H9 (cell line): Measurements from ENCODE around the gene TEX52. TPM values are rescaled to one million over a fixed set of nuclear protein-coding genes. Genes with fewer than 3 reads are reported as not detected.

ENCODE experiments used
- DNase-seq: peaks from one replicate; pipeline ENCODE4 v3.0.0-alpha.2; 2017
- H2AFZ ChIP-seq: one replicate; pipeline ENCODE4 v1.6.1; 2013; ENCODE audit warnings: mild to moderate bottlenecking, low read length, control low read depth, moderate library complexity
- H2AK5ac ChIP-seq: 2 replicates; pipeline ENCODE4 v1.6.1; 2013; ENCODE audit warnings: low read length, control low read depth, mixed read lengths; ENCODE audit not compliant: insufficient read length
- H2BK120ac ChIP-seq: one replicate; pipeline ENCODE4 v1.6.1; 2013; ENCODE audit warnings: low read depth, mild to moderate bottlenecking, low read length, control low read depth, inconsistent platforms; ENCODE audit not compliant: poor library complexity, severe bottlenecking
- H2BK12ac ChIP-seq: 2 replicates; pipeline ENCODE4 v1.6.1; 2013; ENCODE audit warnings: low read length, control low read depth, mixed read lengths, low read depth; ENCODE audit not compliant: insufficient read length
- H2BK15ac ChIP-seq: 2 replicates; pipeline ENCODE4 v1.6.1; 2013; ENCODE audit warnings: low read depth, low read length, control low read depth
- H2BK20ac ChIP-seq: one replicate; pipeline ENCODE4 v1.6.1; 2013; ENCODE audit warnings: low read depth, mild to moderate bottlenecking, low read length, control low read depth, inconsistent platforms; ENCODE audit not compliant: poor library complexity, severe bottlenecking
- H2BK5ac ChIP-seq: 2 replicates; pipeline ENCODE4 v1.6.1; 2013; ENCODE audit warnings: low read length, control low read depth, mixed read lengths; ENCODE audit not compliant: insufficient read length
- H3K14ac ChIP-seq: 2 replicates; pipeline ENCODE4 v1.6.1; 2013; ENCODE audit warnings: low read length, control low read depth; ENCODE audit not compliant: insufficient read depth
- H3K18ac ChIP-seq: 2 replicates; pipeline ENCODE4 v1.6.1; 2013; ENCODE audit warnings: low read depth, mild to moderate bottlenecking, mixed read lengths, low read length, control low read depth; ENCODE audit not compliant: insufficient read length
- H3K23ac ChIP-seq: 2 replicates; pipeline ENCODE4 v1.6.1; 2013; ENCODE audit warnings: low read length, control low read depth, mixed read lengths, low read depth; ENCODE audit not compliant: insufficient read length
- H3K23me2 ChIP-seq: 2 replicates; pipeline ENCODE4 v1.6.1; 2013; ENCODE audit warnings: low read depth, mild to moderate bottlenecking, mixed read lengths, low read length, control low read depth; ENCODE audit not compliant: insufficient read length, poor library complexity, severe bottlenecking
- H3K27ac ChIP-seq: 2 replicates; pipeline ENCODE4 v1.5.1; 2013; ENCODE audit warnings: low read length, control low read depth, mixed read lengths, low read depth; ENCODE audit not compliant: insufficient read length
- H3K27me3 ChIP-seq: 2 replicates; pipeline ENCODE4 v1.6.1; 2013; ENCODE audit warnings: low read length, control low read depth, inconsistent platforms; ENCODE audit not compliant: insufficient read depth
- H3K4ac ChIP-seq: 2 replicates; pipeline ENCODE4 v1.6.1; 2013; ENCODE audit warnings: low read depth, mild to moderate bottlenecking, control low read depth, inconsistent platforms, low read length, moderate library complexity
- H3K4me1 ChIP-seq: 2 replicates; pipeline ENCODE4 v1.6.1; 2013; ENCODE audit warnings: low read length, control low read depth, inconsistent platforms; ENCODE audit not compliant: insufficient read depth
- H3K4me2 ChIP-seq: 2 replicates; pipeline ENCODE4 v1.6.1; 2013; ENCODE audit warnings: low read length, control low read depth, mixed read lengths; ENCODE audit not compliant: insufficient read length, insufficient read depth
- H3K56ac ChIP-seq: 2 replicates; pipeline ENCODE4 v1.6.1; 2013; ENCODE audit warnings: low read depth, mild to moderate bottlenecking, mixed read lengths, low read length, control low read depth; ENCODE audit not compliant: insufficient read length
- H3K79me1 ChIP-seq: 2 replicates; pipeline ENCODE4 v1.6.1; 2013; ENCODE audit warnings: low read depth, mild to moderate bottlenecking, moderate library complexity, low read length, control low read depth, inconsistent platforms; ENCODE audit not compliant: insufficient read depth, poor library complexity, severe bottlenecking
- H3K79me2 ChIP-seq: 2 replicates; pipeline ENCODE4 v1.6.1; 2013; ENCODE audit warnings: low read length, control low read depth, inconsistent platforms; ENCODE audit not compliant: insufficient read depth
- H3K9ac ChIP-seq: 2 replicates; pipeline ENCODE4 v1.6.1; 2013; ENCODE audit warnings: low read length, control low read depth, mixed read lengths; ENCODE audit not compliant: insufficient read length; ENCODE audit errors: extremely low read depth
- H3K9me3 ChIP-seq: one replicate; pipeline ENCODE4 v1.6.1; 2013; ENCODE audit warnings: low read depth, low read length, inconsistent platforms; ENCODE audit not compliant: control insufficient read depth
- H3T11ph ChIP-seq: one replicate; pipeline ENCODE4 v1.6.1; 2013; ENCODE audit warnings: mild to moderate bottlenecking, low read length, control low read depth, inconsistent platforms
- H4K20me1 ChIP-seq: one replicate; pipeline ENCODE4 v1.6.1; 2013; ENCODE audit not compliant: control insufficient read depth, insufficient read length, insufficient read depth
- H4K5ac ChIP-seq: 2 replicates; pipeline ENCODE4 v1.6.1; 2013; ENCODE audit warnings: low read depth, mild to moderate bottlenecking, mixed read lengths, low read length, control low read depth; ENCODE audit not compliant: insufficient read length
- H4K8ac ChIP-seq: replicated peaks from 2 replicates; pipeline ENCODE4 v1.6.1; 2013; ENCODE audit warnings: low read length, control low read depth, mixed read lengths, low read depth; ENCODE audit not compliant: insufficient read length
- H4K91ac ChIP-seq: 2 replicates; pipeline ENCODE4 v1.6.1; 2013; ENCODE audit warnings: low read depth, mild to moderate bottlenecking, moderate library complexity, mixed read lengths, low read length, control low read depth; ENCODE audit not compliant: insufficient read length
- H3K27ac Mint-ChIP-seq, 3 experiments: 2 replicates in 2 of 3; 3 replicates in 1 of 3; pipeline ENCODE4 v1.8.0; 2020 to 2021; ENCODE audit warnings: mixed read lengths in 3 of 3, mild to moderate bottlenecking in 1 of 3, moderate library complexity in 1 of 3
- H3K27me3 Mint-ChIP-seq: 2 replicates; pipeline ENCODE4 v1.8.0; 2021; ENCODE audit warnings: low read depth, mild to moderate bottlenecking, moderate library complexity, mixed read lengths
- H3K36me3 Mint-ChIP-seq, 3 experiments: 2 replicates in 2 of 3; 3 replicates in 1 of 3; pipeline ENCODE4 v1.8.0; 2020 to 2021; ENCODE audit warnings: low read depth in 3 of 3, mixed read lengths in 3 of 3; ENCODE audit not compliant: insufficient read depth in 1 of 3
- H3K4me1 Mint-ChIP-seq, 2 experiments: 2 replicates each; pipeline ENCODE4 v1.8.0; 2020; ENCODE audit warnings: mixed read lengths in 2 of 2
- H3K4me3 Mint-ChIP-seq, 2 experiments: 2 replicates in 1 of 2; 3 replicates in 1 of 2; pipeline ENCODE4 v1.8.0; 2020 to 2021; ENCODE audit warnings: mild to moderate bottlenecking in 2 of 2, mixed read lengths in 2 of 2, moderate library complexity in 1 of 2
- H3K9me3 Mint-ChIP-seq, 2 experiments: 2 replicates in 1 of 2; 3 replicates in 1 of 2; pipeline ENCODE4 v1.8.0; 2020; ENCODE audit warnings: mild to moderate bottlenecking in 2 of 2, mixed read lengths in 2 of 2, moderate library complexity in 1 of 2
- CTCF ChIP-seq: fragments of 200-600 bp; sonication (generic); conservative IDR thresholded peaks from 3 replicates; pipeline ENCODE4 v1.8.0; 2021; ENCODE audit warnings: antibody characterized with exemption, mild to moderate bottlenecking
- WGBS: extraction: QIAGEN DNeasy Blood & Tissue Kit; methylation state at CpG from one replicate; pipeline ENCODE4 v1.1.7; 2013; ENCODE audit warnings: missing lambda C conversion rate, low lambda C conversion rate, mixed read lengths; ENCODE audit not compliant: insufficient read length; ENCODE audit errors: extremely low coverage; 5-methylcytosine and 5-hydroxymethylcytosine counted together
- total RNA-seq: library from RNA; stranded (reverse); gene quantifications from 2 replicates; pipeline ENCODE4 v1.2.1, GENCODE V29; 2021

Gene TEX52
- total RNA-seq, 1 experiment from 2014 or later: 0.20 TPM

- Histone ChIP-seq H3K18ac (no peak overlapping the region), H2AK5ac (no peak overlapping the region), H3K4ac (no peak overlapping the region), H3K27me3 (no peaks in the 10 kb centered on the region), H4K8ac (no peak overlapping the region), H4K91ac (no peak overlapping the region), H3K27ac (no peak overlapping the region), H3K23me2 (peaks cover 5% of the 10 kb centered on the region), H2BK20ac (no peak overlapping the region), H2BK5ac (no peak overlapping the region), H2AFZ (no peak overlapping the region), H3K23ac (no peak overlapping the region), H3T11ph (no peak overlapping the region), H3K79me1 (peaks cover 2% of the 10 kb centered on the region), H3K56ac (no peak overlapping the region), H3K9me3 (no peaks in the 10 kb centered on the region), H3K4me2 (peak overlapping the region; percentile 60), H3K14ac (no peak overlapping the region), H2BK12ac (no peak overlapping the region), H3K4me1 (no peaks in the 10 kb centered on the region), H3K79me2 (0 out of 2 replicates have a peak, but pooled peaks cover 1% of the 10 kb centered on the region), H4K5ac (no peak overlapping the region), H2BK120ac (no peak overlapping the region), H3K9ac (no peak overlapping the region), H4K20me1 (peaks cover 3% of the 10 kb centered on the region), H2BK15ac (no peak overlapping the region)
- peaks cover 10 to 16% of the 10 kb centered on the region in 2 experiments for H3K4me1 Mint-ChIP-seq
- peak overlapping the region; percentile 89 to 97 for H3K4me3 Mint-ChIP-seq
- WGBS: no CpG with 5 or more reads among the region's 42 CpGs
- peaks cover 8 to 25% (median 21%) of the 10 kb centered on the region in 3 experiments for H3K36me3 Mint-ChIP-seq
- peak overlapping the region; percentile 87 to 89 (median 88); a peak in 6 of 7 replicates for H3K27ac Mint-ChIP-seq
- 0 out of 2 replicates have a peak, but pooled peaks cover 3% of the 10 kb centered on the region for H3K27me3 Mint-ChIP-seq
- no peaks in the 10 kb centered on the region for H3K9me3 Mint-ChIP-seq
- TF ChIP-seq CTCF: no peak
- DNase-seq: peak; percentile 76
Observed at GRCh38 chr12:2891240-2892053, 34.6 kb upstream of the TEX52 start.
